Tongue (tissue), 2 donors: ENCODE measurements around the gene IQGAP3. TPM values are rescaled to one million over a fixed set of nuclear protein-coding genes. Genes with fewer than 3 reads are reported as not detected.
A peak's percentile ranks its signal among the peaks of the same experiment; 100 is the strongest.
"Not testable (repeated sequence)": the region's sequence is repeated elsewhere in the genome, so short reads cannot be mapped to it uniquely, and the experiment has no call there.

Experiments
- DNase-seq: peaks from one replicate; pipeline ENCODE4 v3.0.0-alpha.2; 2015
- total RNA-seq: library from RNA; depleted of rRNA; stranded (reverse); fragments of >200 nt; gene quantifications from one replicate; pipeline ENCODE4 v1.2.3, GENCODE V29; 2014

The IQGAP3 gene, protein sequence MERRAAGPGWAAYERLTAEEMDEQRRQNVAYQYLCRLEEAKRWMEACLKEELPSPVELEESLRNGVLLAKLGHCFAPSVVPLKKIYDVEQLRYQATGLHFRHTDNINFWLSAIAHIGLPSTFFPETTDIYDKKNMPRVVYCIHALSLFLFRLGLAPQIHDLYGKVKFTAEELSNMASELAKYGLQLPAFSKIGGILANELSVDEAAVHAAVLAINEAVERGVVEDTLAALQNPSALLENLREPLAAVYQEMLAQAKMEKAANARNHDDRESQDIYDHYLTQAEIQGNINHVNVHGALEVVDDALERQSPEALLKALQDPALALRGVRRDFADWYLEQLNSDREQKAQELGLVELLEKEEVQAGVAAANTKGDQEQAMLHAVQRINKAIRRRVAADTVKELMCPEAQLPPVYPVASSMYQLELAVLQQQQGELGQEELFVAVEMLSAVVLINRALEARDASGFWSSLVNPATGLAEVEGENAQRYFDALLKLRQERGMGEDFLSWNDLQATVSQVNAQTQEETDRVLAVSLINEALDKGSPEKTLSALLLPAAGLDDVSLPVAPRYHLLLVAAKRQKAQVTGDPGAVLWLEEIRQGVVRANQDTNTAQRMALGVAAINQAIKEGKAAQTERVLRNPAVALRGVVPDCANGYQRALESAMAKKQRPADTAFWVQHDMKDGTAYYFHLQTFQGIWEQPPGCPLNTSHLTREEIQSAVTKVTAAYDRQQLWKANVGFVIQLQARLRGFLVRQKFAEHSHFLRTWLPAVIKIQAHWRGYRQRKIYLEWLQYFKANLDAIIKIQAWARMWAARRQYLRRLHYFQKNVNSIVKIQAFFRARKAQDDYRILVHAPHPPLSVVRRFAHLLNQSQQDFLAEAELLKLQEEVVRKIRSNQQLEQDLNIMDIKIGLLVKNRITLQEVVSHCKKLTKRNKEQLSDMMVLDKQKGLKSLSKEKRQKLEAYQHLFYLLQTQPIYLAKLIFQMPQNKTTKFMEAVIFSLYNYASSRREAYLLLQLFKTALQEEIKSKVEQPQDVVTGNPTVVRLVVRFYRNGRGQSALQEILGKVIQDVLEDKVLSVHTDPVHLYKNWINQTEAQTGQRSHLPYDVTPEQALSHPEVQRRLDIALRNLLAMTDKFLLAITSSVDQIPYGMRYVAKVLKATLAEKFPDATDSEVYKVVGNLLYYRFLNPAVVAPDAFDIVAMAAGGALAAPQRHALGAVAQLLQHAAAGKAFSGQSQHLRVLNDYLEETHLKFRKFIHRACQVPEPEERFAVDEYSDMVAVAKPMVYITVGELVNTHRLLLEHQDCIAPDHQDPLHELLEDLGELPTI (N-terminal part only)
- 10.3 TPM for total RNA-seq

DNA sequence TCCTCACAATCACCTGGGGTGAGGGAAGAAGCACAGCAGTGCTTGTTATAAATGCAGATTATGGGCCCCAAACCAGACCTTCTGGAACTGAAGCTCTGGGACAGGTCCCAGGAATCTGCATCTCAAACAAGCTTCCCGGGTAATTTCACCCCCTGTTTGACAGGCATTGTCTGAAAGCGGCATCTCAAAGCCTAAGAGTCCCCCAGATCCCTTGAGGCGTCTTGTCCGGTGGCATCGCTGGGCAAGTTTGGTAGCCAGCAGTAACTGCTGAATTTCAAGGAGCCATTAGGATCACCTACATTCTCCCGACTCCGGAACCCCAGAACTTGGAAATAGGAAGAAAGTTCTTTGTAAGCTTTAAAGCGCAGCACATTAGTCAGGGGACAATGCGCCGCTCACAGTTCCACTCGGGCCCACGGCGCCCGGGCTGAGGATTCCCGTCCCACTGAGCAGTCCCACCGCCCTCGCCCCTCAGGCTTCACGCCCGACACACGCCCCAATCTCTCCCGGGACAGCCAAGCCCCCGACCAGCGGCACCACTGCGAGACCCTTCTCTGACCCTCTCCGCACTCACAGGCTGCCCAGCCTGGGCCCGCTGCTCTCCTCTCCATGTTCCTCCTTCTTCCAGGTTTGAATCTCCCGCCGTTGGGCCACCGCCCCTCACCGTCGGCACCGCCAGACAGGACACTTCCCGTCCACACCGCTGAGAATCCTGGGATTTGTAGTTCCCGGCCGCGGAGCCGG is at the start of gene IQGAP3:
Gene IQGAP3 (minus strand): TSS at position 647 of the 744 bp plus-strand sequence. CDS start 36 bp downstream, at position 611.
- peak; percentile 93 for DNase-seq

GRCh38 chr1:156619582-156619955 is 47.2 kb upstream of the IQGAP3 start:
- DNase-seq, result no peak

- DNase-seq, result no peak
These were observed 46.7 kb upstream of the IQGAP3 start, which contains the start of gene HAPLN2 for GRCh38 chr1:156618853-156619581. TSS of gene HAPLN2 (plus strand) at chr1:156619415. CDS start at chr1:156623491, 4,076 bp downstream.

- DNase-seq, result peak; percentile 49
These were observed 44.1 kb upstream of the IQGAP3 start for GRCh38 chr1:156616463-156616862.

GRCh38 chr1:156615946-156616345 is 43.6 kb upstream of the IQGAP3 start:
- no peak for DNase-seq

DNA sequence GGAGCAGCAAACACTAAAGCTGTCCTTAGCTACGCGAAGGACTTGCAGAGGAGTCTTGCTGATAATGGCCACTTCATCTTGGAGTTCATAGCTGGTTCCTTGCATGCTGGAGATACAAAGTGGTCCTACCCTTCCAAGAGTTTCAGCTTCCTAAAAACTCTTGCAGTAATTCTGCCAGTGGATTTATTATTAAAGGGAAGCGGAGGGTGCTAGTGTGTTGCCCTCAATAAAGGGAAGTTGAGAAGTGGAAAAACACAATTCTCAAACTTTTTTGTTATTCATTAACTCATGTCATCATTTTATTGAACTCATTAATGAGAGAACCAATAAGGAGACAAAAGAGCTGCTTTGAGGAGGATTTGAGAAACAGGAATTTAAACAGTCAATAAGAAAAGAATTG is 40.3 kb upstream of the IQGAP3 start:
- DNase-seq, result no peak

DNA sequence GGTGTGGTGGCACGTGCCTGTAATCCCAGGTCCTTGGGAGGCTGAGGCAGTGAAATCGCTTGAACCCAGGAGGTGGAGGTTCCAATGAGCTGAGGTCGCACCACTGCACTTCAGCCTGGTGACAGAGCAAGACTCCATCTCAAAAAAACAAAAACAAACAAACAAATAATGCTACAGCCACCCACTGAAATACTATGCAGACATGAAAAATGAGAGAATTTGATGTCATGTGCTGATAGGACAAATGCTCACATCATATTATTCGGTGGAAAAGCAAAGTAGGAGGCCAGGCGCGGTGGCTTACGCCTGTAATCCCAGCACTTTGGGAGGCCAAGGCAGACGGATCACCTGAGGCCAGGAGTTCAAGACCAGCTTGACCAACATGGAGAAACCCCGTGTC is 37.7 kb upstream of the IQGAP3 start:
- not testable (repeated sequence) for DNase-seq

DNA sequence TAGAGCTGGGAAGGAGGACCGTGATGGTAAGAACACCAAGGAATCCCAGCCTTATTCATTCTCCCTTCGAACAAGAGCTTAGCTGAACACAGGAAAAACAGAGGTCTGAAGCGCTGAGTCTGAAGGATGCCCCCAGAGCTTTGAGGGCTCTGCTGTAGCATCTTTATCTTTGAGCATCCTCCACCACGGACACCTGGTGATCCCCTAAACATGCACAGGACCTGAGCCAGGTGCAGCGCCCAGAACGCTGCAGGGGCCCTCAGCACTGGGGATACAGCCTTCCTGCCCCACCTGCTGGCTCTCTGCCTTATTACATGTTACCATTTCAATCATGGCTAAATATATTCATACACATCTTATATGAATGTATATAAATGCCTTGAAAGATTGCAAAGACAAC is 36.6 kb upstream of the IQGAP3 start:
- no peak for DNase-seq

DNA sequence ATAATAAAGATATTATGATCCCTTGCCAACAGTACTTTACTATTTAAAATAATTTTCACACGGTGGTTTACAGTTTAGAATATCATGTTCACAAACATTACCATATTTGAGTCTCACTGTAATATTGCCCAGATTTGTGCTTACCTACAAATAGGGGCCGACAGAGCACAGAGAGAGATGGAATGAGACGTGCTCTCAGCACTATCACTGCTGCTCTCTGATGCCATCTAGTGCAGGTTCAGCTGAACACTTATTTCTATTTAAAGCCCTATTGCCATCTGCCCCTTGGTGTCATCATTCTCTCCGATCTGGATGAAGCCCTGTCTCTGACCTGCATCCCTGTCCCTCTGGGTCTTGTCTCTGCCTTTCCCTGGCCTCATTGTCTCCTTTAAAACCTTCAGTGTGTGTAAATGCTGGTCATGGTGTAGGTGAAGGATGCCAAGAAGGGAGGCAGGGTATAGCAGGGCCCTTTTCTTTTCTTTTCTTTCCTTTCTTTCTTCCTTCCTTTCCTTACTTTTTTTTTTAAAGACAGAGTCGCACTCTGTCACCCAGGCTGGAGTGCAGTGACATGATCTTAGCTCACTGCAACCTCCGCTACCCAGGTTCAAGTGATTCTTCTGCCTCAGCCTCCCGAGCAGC is 35.8 kb upstream of the IQGAP3 start:
- peak; percentile 80 for DNase-seq

DNA sequence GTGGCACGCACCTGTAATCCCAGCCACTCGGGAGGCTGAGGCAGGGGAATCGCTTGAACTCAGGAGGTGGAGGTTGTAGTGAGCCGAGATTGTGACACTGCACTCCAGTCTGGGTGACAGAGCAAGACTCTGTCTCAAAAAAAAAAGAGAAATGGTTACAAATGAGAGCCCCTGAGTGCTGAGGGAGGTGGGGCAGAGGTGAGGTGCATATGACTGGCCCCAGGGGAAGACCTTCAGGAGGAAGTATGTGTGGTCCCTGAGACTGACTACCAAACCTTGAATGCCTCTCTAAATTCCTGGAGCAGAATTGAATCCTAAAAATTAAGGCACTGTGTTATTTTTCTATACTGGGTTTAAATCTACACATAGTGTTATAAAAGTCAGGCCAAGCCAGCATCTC is 35.0 kb upstream of the IQGAP3 start:
- DNase-seq, result not testable (repeated sequence)

DNA sequence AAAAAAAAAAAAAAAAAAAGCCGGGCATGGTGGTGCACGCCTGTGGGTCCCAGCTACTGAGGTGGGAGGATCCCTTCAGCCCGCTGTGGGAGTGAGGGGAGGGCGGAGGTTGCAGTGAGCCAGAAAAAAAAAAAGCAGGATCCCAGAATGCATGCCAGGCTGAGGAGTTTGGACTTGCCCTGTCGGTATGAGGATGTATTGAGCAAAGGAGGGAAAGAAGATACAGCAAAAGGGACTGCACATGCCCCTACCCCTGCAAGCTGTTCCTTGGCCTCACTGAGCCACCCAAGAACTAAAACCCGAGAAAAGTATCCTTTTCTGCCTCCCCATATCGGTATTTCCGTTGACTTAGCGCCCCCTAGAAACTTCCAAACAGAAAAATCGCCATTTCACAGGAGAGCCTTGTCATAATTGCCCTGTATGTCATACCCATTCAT is 30.2 kb upstream of the IQGAP3 start:
- no peak for DNase-seq

DNA sequence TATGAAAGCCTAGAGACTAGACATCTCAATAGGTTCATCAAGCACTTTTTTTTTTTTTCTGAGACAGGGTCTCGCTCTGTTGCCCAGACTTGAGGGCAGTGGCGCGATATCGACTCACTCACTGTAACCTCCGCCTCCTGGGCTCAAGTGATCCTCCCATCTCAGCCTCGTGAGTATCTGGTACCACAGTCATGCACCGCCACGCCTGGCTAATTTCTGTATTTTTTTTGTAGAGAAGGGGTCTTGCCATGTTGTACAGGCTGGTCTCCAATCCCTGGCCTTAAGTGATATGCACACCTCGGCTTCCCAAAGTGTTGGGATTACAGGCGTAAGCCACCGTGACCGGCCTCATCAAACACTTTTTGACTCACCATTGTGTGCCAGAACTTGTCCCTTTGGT is 29.5 kb upstream of the IQGAP3 start:
- no peak for DNase-seq

DNA sequence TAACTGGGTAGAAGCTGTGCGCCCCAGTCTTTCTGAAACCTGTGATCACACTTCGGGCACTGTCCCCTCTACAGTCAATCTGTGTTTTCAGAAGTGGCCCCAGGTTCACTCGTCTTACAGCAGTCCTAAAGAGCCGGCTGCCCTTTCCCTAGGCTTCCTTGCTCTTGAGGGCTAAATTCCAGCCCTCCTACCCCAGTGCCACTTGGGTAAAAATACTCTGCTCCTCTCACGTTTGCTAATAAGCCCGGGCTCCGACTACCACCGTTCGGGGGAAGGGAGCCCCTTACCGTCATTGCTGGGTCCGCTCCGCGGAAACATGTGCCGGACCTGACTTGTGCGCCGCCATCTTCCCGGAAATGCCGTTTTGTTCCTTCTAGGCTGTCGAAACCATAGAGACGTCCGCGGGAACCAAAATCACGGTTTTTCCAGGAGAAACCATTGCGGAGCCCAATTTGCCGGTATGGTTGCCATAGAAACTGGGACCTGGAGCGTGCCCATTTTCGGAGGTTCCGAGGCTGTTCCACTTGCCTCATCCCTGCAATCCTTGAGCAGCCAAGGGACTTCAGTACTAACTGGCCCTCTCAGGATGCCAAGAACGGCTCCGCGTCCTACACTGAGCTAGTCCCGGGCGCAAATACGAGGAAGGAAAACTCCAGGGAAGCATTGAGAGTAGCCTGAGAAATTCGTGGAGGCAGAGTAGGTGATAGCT is 28.9 kb upstream of the IQGAP3 start, which contains the start of gene GPATCH4:
Gene GPATCH4 (minus strand): TSS at position 358 of the 709 bp plus-strand sequence.
- peak; percentile 92 for DNase-seq

DNA sequence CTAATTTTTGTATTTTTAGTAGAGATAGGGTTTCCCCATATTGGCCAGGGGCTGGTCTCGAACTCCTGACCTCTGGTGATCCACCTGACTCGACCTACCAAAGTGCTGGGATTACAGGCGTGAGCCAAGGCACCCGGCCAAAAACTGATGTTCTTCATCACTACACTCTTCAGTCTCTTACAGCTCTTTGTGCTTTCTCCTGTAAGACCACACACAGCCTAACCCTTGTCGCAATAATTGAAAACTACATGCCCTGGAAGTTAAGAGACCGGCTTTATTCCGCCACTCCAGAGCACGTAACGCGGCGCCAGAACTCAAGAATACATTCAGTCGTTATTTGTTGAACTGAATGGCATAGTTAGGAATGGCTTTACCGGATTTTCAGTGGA is 28.4 kb upstream of the IQGAP3 start:
- no peak for DNase-seq

DNA sequence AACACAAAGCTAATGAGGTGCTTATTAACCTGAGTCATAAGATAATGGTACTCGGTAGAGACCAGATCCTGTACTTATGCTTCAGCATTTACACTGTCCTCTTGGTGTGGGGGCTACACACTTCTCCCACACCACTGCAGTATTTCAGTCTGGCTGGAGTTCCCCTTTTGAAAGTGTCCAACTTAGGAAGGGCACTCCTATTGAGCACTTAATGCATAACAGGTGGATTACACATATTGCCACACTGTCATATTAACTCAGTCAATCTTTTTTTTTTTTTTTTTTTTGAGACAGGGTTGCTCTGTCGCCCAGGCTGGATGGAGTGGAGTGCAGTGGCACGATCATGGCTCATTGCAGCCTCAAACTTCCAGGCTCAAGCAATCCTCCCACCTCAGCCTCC is 27.4 kb upstream of the IQGAP3 start:
- no peak for DNase-seq

DNA sequence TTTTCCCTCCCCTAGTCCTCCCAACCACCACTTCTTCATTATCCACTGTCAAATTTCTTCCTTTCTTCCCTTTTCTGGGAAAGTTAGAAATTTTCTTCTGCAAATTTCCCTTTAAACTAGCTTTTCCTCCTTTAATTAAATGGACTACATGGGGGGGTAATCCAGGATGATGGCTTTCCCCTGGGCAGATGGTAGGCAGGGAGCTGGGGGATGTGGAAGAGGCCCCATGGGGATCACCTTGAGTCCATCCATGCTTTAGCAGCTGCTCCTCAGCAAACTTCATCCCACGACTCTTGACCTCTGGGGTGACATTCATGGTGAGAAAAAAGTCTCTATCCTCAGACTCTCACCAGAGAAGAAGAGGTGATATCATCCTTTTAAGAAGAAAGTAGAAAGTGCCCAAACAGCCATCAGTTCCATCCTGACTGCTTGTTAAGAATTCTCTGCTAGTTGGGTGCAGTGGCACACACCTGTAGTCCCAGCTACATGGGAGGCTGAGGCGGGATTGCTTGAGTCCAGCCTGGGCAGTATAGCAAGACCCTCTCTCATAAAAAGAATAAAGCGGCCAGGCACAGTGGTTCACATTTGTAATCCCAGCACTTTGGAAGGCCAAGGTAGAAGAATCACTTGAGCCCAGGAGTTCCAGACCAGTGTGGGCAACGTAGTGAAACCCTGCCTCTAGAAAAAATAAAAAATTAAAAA is 26.5 kb upstream of the IQGAP3 start:
- no peak for DNase-seq

DNA sequence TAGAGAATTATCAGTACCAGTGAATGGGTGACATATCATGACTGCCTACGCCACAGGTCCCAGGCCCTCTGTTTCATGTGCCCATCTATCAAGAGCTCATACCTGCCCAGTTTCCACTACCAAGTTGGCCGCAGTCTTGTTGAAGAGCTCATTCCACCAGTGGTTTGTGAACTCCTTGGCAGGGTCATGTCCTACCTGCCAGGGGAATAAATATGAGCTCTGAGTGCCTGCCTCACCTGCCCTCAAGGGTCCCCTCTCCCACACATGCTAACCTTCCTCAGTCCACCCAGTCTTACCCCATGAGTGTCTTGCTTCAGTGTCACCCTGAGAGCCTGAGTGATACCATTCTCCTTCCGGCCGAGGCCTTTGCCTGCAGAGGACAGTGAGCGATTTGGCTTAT is 25.8 kb upstream of the IQGAP3 start:
- no peak for DNase-seq

- no peak for DNase-seq
These were observed 24.1 kb upstream of the IQGAP3 start for GRCh38 chr1:156596426-156596825.

- DNase-seq, result no peak
These were observed 22.7 kb upstream of the IQGAP3 start for GRCh38 chr1:156595016-156595415.
